Karpas-422 (cell line): ENCODE results near the gene PRR15L. TPM values are rescaled to one million over a fixed set of nuclear protein-coding genes. Genes with fewer than 3 reads are reported as not detected.

Source experiments
- DNase-seq: peaks from one replicate; pipeline ENCODE4 v3.0.0-alpha.2; 2015
- H2AFZ ChIP-seq: fragments of 200-600 bp; sonication (generic); 2 replicates; pipeline ENCODE4 v1.6.1; 2014; ENCODE audit warnings: antibody characterized with exemption, low read length, mixed read lengths
- H3K27ac ChIP-seq: fragments of 200-600 bp; sonication (generic); 2 replicates; pipeline ENCODE4 v1.5.1; 2014; ENCODE audit warnings: mild to moderate bottlenecking, low read length, moderate library complexity
- H3K27me3 ChIP-seq: fragments of 200-600 bp; sonication (generic); 2 replicates; pipeline ENCODE4 v1.6.1; 2014; ENCODE audit warnings: low read length, mixed read lengths
- H3K36me3 ChIP-seq: fragments of 200-600 bp; sonication (generic); 2 replicates; pipeline ENCODE4 v1.6.1; 2014; ENCODE audit warnings: low read length, mixed read lengths; ENCODE audit not compliant: insufficient read depth
- H3K4me1 ChIP-seq: fragments of 200-600 bp; sonication (generic); 2 replicates; pipeline ENCODE4 v1.6.1; 2014; ENCODE audit warnings: mild to moderate bottlenecking, low read length, mixed read lengths
- H3K4me2 ChIP-seq: fragments of 200-600 bp; sonication (generic); 2 replicates; pipeline ENCODE4 v1.6.1; 2014; ENCODE audit warnings: low read length, low read depth, mild to moderate bottlenecking; ENCODE audit not compliant: poor library complexity, severe bottlenecking
- H3K4me3 ChIP-seq: fragments of 200-600 bp; sonication (generic); 2 replicates; pipeline ENCODE4 v1.5.1; 2014; ENCODE audit warnings: mild to moderate bottlenecking, antibody characterized with exemption, low read length, mixed read lengths
- H3K79me2 ChIP-seq: fragments of 200-600 bp; sonication (generic); 2 replicates; pipeline ENCODE4 v1.6.1; 2014; ENCODE audit warnings: mild to moderate bottlenecking, low read length, mixed read lengths
- H3K9ac ChIP-seq: fragments of 200-600 bp; sonication (generic); 2 replicates; pipeline ENCODE4 v1.6.0; 2014; ENCODE audit warnings: low read length
- H3K9me2 ChIP-seq: fragments of 200-600 bp; sonication (generic), shearing (Covaris generic); replicated peaks from 2 replicates; pipeline ENCODE4 v1.6.0; 2014; ENCODE audit warnings: mild to moderate bottlenecking, low read length, moderate library complexity; ENCODE audit not compliant: insufficient read depth
- H3K9me3 ChIP-seq: fragments of 300-700, 200-600 bp; sonication (generic); 2 replicates; pipeline ENCODE4 v1.6.1; 2014; ENCODE audit warnings: low read length, mixed read lengths
- H4K20me1 ChIP-seq: fragments of 200-600 bp; sonication (generic); 2 replicates; pipeline ENCODE4 v1.6.1; 2014; ENCODE audit warnings: mild to moderate bottlenecking, antibody characterized with exemption, low read length, low read depth; ENCODE audit not compliant: insufficient read depth
- total RNA-seq: library from RNA; depleted of rRNA; stranded (reverse); fragments of >200 nt; shearing (Covaris generic); gene quantifications from 2 replicates; pipeline ENCODE4 v1.2.3, GENCODE V29; 2014; ENCODE audit warnings: low replicate concordance

PRR15L gene
- total RNA-seq, 1 experiment from 2014 or later: 0.97 TPM

DNA sequence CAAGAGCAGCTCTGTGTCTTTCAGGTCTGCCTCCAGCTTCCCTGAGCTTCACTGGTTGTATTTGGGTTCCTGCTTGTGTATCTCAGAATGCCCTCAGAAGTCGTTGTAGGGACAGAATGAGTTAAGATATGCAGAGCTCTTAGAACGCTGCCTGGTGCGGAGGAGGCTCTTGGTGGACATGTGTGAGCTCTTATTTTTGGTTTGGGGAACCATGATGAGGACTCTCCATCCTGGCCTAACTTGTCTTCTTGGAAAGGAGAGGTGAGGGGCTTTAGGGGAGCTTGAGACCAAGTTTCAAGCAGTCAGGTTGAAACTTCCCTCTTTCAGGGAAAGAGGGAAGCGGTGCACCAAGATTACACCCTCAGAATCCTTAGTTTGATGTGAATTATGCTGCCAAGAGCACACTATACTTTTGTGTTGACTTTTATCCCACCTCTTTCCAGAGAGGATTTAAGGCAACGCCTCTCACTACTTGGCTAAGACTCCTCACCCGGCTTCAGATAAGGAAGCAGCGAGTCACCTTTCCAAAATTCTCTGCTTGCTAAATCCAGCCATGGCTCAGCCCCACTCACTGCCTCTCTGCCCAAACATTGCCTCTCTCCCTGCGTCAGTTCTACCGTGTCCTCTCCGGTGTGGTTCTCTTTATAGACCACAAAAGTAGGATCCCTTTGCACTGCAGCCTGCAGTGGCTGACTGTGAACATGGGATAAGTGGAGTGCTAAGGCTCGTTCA, 26.0 kb upstream of the PRR15L start:
- H3K27me3 ChIP-seq: no peaks in the 10 kb centered on the region
- no peaks in the 10 kb centered on the region for H3K79me2 ChIP-seq
- H4K20me1 ChIP-seq: peaks cover 3% of the 10 kb centered on the region
- H3K4me3 ChIP-seq: no peak overlapping the region
- H3K9ac ChIP-seq: no peak overlapping the region
- DNase-seq: no peak
- peaks cover 18% of the 10 kb centered on the region for H3K4me1 ChIP-seq
- no peak overlapping the region for H3K27ac ChIP-seq
- no peak overlapping the region for H2AFZ ChIP-seq
- H3K9me3 ChIP-seq: no peaks in the 10 kb centered on the region
- H3K4me2 ChIP-seq: no peak overlapping the region
- H3K36me3 ChIP-seq: peaks cover 40% of the 10 kb centered on the region
- H3K9me2 ChIP-seq: no peaks in the 10 kb centered on the region

GRCh38 chr17:47982645-47983390, 25.1 kb upstream of the PRR15L start:
- Histone ChIP-seq H2AFZ (no peak overlapping the region), H3K79me2 (no peaks in the 10 kb centered on the region), H3K27me3 (no peaks in the 10 kb centered on the region), H3K9me3 (no peaks in the 10 kb centered on the region), H3K27ac (no peak overlapping the region), H3K4me3 (no peak overlapping the region), H3K9ac (no peak overlapping the region), H4K20me1 (peaks cover 3% of the 10 kb centered on the region), H3K9me2 (no peaks in the 10 kb centered on the region), H3K4me2 (no peak overlapping the region), H3K36me3 (peaks cover 42% of the 10 kb centered on the region), H3K4me1 (peaks cover 15% of the 10 kb centered on the region)
- DNase-seq: no peak

DNA sequence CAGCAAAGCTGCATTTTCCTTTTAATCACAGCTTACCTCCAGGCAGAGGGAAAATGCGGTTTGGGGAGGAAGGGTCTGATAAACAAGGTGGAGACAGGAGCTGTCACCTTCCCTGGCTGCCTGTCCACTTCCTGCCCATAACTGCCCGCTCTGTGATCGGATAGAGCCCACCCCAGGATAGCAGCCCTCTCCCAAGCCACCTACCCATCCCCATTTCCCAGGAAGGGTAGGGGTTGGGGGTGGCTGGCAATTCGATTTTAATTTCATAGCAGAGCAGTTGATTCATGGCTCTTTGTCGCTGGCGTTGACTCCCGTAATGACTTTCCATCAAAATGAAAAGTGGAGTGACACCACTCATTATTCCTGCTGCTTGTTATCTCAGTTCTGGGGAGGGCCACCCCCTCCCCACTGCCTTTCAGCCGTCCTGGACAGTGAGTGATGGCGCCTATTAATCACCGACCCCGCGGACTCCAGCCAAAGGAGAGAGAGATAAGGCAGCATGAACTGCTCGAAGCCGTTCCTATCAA, 24.5 kb upstream of the PRR15L start:
- Histone ChIP-seq H3K4me1 (peaks cover 8% of the 10 kb centered on the region), H3K9me2 (no peaks in the 10 kb centered on the region), H3K79me2 (no peaks in the 10 kb centered on the region), H3K4me3 (no peak overlapping the region), H3K9me3 (no peaks in the 10 kb centered on the region), H3K9ac (no peak overlapping the region), H2AFZ (no peak overlapping the region), H3K4me2 (no peak overlapping the region), H3K27me3 (no peaks in the 10 kb centered on the region), H4K20me1 (peaks cover 3% of the 10 kb centered on the region), H3K27ac (no peak overlapping the region), H3K36me3 (peaks cover 42% of the 10 kb centered on the region)
- DNase-seq: no peak

- no peak overlapping the region for H2AFZ ChIP-seq
- H3K9ac ChIP-seq: no peak overlapping the region
- H3K27ac ChIP-seq: no peak overlapping the region
- H3K9me2 ChIP-seq: no peaks in the 10 kb centered on the region
- no peaks in the 10 kb centered on the region for H3K79me2 ChIP-seq
- no peaks in the 10 kb centered on the region; the same call in none of the 2 replicates for H4K20me1 ChIP-seq
- H3K4me1 ChIP-seq: peaks cover 1% of the 10 kb centered on the region
- no peak overlapping the region for H3K4me3 ChIP-seq
- H3K36me3 ChIP-seq: peaks cover 42% of the 10 kb centered on the region
- no peaks in the 10 kb centered on the region for H3K9me3 ChIP-seq
- no peak overlapping the region for H3K4me2 ChIP-seq
- DNase-seq: no peak
- H3K27me3 ChIP-seq: no peaks in the 10 kb centered on the region
Measured at GRCh38 chr17:47981462-47981861, 23.8 kb upstream of the PRR15L start.

DNA sequence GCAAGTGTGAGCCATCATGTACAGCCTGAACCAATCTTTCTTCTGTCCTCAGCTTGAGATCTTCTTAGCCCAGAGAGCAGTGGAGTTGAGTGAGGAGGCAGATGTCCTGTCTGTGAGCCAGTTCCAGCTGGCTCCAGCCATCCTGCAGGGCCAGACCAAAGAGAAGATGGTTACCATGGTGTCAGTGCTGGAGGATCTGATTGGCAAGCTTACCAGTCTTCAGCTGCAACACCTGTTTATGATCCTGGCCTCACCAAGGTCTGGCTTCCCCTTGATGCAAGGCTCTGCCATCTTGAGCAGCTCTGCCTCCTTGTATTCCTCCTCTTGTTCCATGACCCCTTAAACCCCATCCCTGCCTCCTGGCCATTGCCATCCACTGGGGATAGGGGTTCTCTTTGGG, 22.9 kb upstream of the PRR15L start:
- H3K36me3 ChIP-seq: peaks cover 42% of the 10 kb centered on the region
- H3K27ac ChIP-seq: no peak overlapping the region
- H3K9ac ChIP-seq: no peak overlapping the region
- H3K79me2 ChIP-seq: no peaks in the 10 kb centered on the region
- no peak overlapping the region for H3K4me3 ChIP-seq
- no peaks in the 10 kb centered on the region; the same call in none of the 2 replicates for H4K20me1 ChIP-seq
- H3K27me3 ChIP-seq: no peaks in the 10 kb centered on the region
- no peaks in the 10 kb centered on the region for H3K4me1 ChIP-seq
- no peaks in the 10 kb centered on the region for H3K9me3 ChIP-seq
- H3K4me2 ChIP-seq: no peak overlapping the region
- H2AFZ ChIP-seq: no peak overlapping the region
- H3K9me2 ChIP-seq: no peaks in the 10 kb centered on the region
- DNase-seq: no peak

- no peak overlapping the region for H3K4me2 ChIP-seq
- DNase-seq: peak; percentile 85
- H2AFZ ChIP-seq: no peak overlapping the region
- H4K20me1 ChIP-seq: no peaks in the 10 kb centered on the region; the same call in 1 of the 2 replicates
- no peak overlapping the region for H3K9ac ChIP-seq
- H3K36me3 ChIP-seq: peaks cover 44% of the 10 kb centered on the region
- H3K27me3 ChIP-seq: no peaks in the 10 kb centered on the region
- H3K79me2 ChIP-seq: 0 out of 2 replicates have a peak, but pooled peaks cover 7% of the 10 kb centered on the region
- no peaks in the 10 kb centered on the region for H3K4me1 ChIP-seq
- H3K4me3 ChIP-seq: no peak overlapping the region
- no peaks in the 10 kb centered on the region for H3K9me2 ChIP-seq
- no peaks in the 10 kb centered on the region for H3K9me3 ChIP-seq
- no peak overlapping the region for H3K27ac ChIP-seq
Measured at GRCh38 chr17:47978324-47978723, 20.6 kb upstream of the PRR15L start.

DNA sequence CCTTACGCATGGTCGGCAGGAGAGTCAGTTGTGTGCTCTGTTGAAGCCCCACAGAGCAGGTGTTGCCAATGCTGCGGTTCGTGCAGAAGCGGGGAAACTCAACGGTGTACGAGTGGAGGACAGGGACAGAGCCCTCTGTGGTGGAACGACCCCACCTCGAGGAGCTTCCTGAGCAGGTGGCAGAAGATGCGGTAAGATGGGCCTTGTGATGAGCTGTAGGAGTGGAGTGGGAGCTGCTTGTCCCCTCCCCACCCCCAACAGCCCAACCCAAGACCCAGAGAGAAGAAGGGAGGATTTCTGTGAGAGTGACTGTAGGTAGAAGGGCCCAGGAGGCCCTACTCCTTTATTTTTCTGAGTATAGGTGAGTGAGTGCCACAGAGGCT, 18.1 kb upstream of the PRR15L start:
- no peak for DNase-seq
- H3K36me3 ChIP-seq: peaks cover 40% of the 10 kb centered on the region
- no peaks in the 10 kb centered on the region for H3K27me3 ChIP-seq
- H3K9me3 ChIP-seq: no peaks in the 10 kb centered on the region
- no peak overlapping the region for H3K4me2 ChIP-seq
- H2AFZ ChIP-seq: no peak overlapping the region
- peaks cover 30% of the 10 kb centered on the region for H3K79me2 ChIP-seq
- no peaks in the 10 kb centered on the region; the same call in 1 of the 2 replicates for H4K20me1 ChIP-seq
- H3K27ac ChIP-seq: no peak overlapping the region
- H3K9me2 ChIP-seq: no peaks in the 10 kb centered on the region
- H3K4me3 ChIP-seq: no peak overlapping the region
- peaks cover 16% of the 10 kb centered on the region for H3K4me1 ChIP-seq
- H3K9ac ChIP-seq: no peak overlapping the region

GRCh38 chr17:47975189-47975822, 17.6 kb upstream of the PRR15L start:
- H3K4me3 ChIP-seq: no peak overlapping the region
- DNase-seq: no peak
- peaks cover 35% of the 10 kb centered on the region for H3K36me3 ChIP-seq
- H3K9me2 ChIP-seq: no peaks in the 10 kb centered on the region
- H3K9ac ChIP-seq: no peak overlapping the region
- H3K27me3 ChIP-seq: no peaks in the 10 kb centered on the region
- no peak overlapping the region for H2AFZ ChIP-seq
- H4K20me1 ChIP-seq: no peaks in the 10 kb centered on the region; the same call in 1 of the 2 replicates
- no peaks in the 10 kb centered on the region for H3K9me3 ChIP-seq
- peaks cover 30% of the 10 kb centered on the region for H3K79me2 ChIP-seq
- H3K27ac ChIP-seq: no peak overlapping the region
- H3K4me2 ChIP-seq: no peak overlapping the region
- peaks cover 18% of the 10 kb centered on the region for H3K4me1 ChIP-seq
